Suprapubic skin (tissue), 4 donors: ENCODE data around the gene CSRP1. TPM values are rescaled to one million over a fixed set of nuclear protein-coding genes. Genes with fewer than 3 reads are reported as not detected.
"Not testable (repeated sequence)": the region's sequence is repeated elsewhere in the genome, so short reads cannot be mapped to it uniquely, and the experiment has no call there.

Source experiments
- DNase-seq, 2 donors: peaks; one replicate each; pipeline ENCODE4 v3.0.0-alpha.2; 2019; ENCODE audit warnings: low spot score in 2 of 2
- H3K27ac ChIP-seq: fragments of 200-600 bp; sonication (generic); one replicate; pipeline ENCODE4 v1.5.1; 2019
- H3K27me3 ChIP-seq: fragments of 200-600 bp; sonication (generic); one replicate; pipeline ENCODE4 v1.5.1; 2019
- H3K36me3 ChIP-seq: fragments of 200-600 bp; sonication (generic); one replicate; pipeline ENCODE4 v1.5.1; 2019
- H3K4me1 ChIP-seq: fragments of 200-600 bp; sonication (generic); one replicate; pipeline ENCODE4 v1.5.1; 2019
- H3K4me3 ChIP-seq: fragments of 200-600 bp; sonication (generic); one replicate; pipeline ENCODE4 v1.5.1; 2019; ENCODE audit warnings: mild to moderate bottlenecking
- H3K9me3 ChIP-seq: fragments of 200-600 bp; sonication (generic); one replicate; pipeline ENCODE4 v1.5.1; 2019
- CTCF ChIP-seq, 2 donors: fragments of 200-600 bp in 1 of 2; fragments of 450-650 bp in 1 of 2; sonication (generic) in 1 of 2; IDR thresholded peaks; one replicate each; pipeline ENCODE4 v1.5.1; 2016 to 2019; ENCODE audit warnings: antibody characterized with exemption in 2 of 2, mild to moderate bottlenecking in 1 of 2, moderate library complexity in 1 of 2
- EP300 ChIP-seq: sonication (generic); formaldehyde crosslinking; IDR thresholded peaks from one replicate; pipeline ENCODE4 v1.6.1; 2017; ENCODE audit warnings: antibody characterized with exemption
- POLR2A ChIP-seq, 2 donors: fragments of 450-650 bp; IDR thresholded peaks; one replicate each; pipeline ENCODE4 v1.6.1; 2017; ENCODE audit warnings: antibody characterized with exemption in 2 of 2, mild to moderate bottlenecking in 2 of 2, moderate library complexity in 2 of 2
- POLR2AphosphoS5 ChIP-seq, 3 donors: sonication (generic); formaldehyde crosslinking; IDR thresholded peaks; one replicate each; pipeline ENCODE4 v1.6.1; 2017; ENCODE audit warnings: antibody characterized with exemption in 3 of 3
- WGBS: methylation state at CpG from one replicate; pipeline ENCODE4 v1.1.5; 2018; 5-methylcytosine and 5-hydroxymethylcytosine counted together
- total RNA-seq, 4 donors: library from RNA; depleted of rRNA; stranded (reverse); fragments of >200 nt; gene quantifications; one replicate each; pipeline ENCODE4 v1.1.0, GENCODE V29; 2016

CSRP1 gene
- total RNA-seq, 4 donors from 2014 or later, result 379 to 436 (median 414) TPM

DNA sequence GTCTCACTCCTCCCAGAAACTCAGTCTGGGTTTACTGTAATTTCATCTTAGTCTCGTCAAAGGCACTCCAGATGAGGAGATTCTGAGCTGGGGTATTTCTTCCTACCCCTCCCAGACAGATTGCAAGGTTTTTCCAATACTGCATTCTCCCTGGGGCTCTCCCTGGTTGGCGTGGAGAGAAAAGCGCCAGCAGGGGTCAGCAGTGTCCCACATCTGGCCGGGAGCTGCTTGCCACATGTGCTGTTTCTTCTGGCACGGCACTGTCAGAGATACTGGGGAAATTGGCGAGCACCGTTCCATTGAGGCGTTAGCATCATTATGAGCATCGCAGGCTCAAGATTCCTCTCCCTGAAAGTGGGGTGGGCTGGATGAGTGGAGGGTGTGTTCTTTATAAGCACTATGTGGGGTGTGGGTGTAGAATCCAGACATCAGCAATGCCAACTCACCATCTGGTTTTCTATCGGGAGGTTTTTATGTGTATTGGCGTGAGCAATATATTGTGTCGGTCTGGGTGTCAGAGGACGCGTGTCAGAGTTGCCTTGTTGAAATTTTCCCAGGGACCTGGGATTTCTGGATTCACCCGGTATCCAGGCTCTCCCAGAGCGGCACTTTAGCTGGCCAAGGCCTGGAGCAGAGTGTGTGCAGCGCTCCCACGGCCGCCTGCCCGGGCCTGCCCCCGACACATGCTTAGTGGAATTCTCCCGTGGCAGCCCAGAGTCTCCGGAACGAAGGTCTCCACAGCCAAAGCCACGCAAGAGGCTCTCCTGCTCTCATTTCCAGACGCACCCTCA is 24.0 kb upstream of the CSRP1 start:
- Histone ChIP-seq H3K4me3 (no peak overlapping the region), H3K27ac (peak overlapping the region; percentile 74), H3K9me3 (no peaks in the 10 kb centered on the region), H3K27me3 (no peaks in the 10 kb centered on the region), H3K4me1 (peaks cover 38% of the 10 kb centered on the region), H3K36me3 (no peaks in the 10 kb centered on the region)
- WGBS, result 23% methylated on average over 26 of the region's 26 CpGs
- peak; percentile 92 to 93 for DNase-seq
- peak in 1 of 3 donors; percentile 67 for TF ChIP-seq POLR2AphosphoS5 (IDR thresholded peaks at IDR 0.05)
- peak; percentile 72 to 75 for TF ChIP-seq CTCF (IDR thresholded peaks at IDR 0.05)
- no peak for TF ChIP-seq EP300

- no peak for TF ChIP-seq POLR2A (IDR thresholded peaks at IDR 0.05)
- no peak for TF ChIP-seq EP300
- no peak for TF ChIP-seq CTCF (IDR thresholded peaks at IDR 0.05)
- TF ChIP-seq POLR2AphosphoS5 (IDR thresholded peaks at IDR 0.05), result no peak
- Histone ChIP-seq H3K4me3 (no peak overlapping the region), H3K36me3 (no peaks in the 10 kb centered on the region), H3K4me1 (peaks cover 26% of the 10 kb centered on the region), H3K27ac (no peak overlapping the region), H3K27me3 (no peaks in the 10 kb centered on the region), H3K9me3 (no peaks in the 10 kb centered on the region)
- peak in 1 of 2 donors; percentile 12 for DNase-seq
- WGBS, result 89% methylated on average over 3 of the region's 3 CpGs
Observed at GRCh38 chr1:201528631-201529252, 21.8 kb upstream of the CSRP1 start.

DNA sequence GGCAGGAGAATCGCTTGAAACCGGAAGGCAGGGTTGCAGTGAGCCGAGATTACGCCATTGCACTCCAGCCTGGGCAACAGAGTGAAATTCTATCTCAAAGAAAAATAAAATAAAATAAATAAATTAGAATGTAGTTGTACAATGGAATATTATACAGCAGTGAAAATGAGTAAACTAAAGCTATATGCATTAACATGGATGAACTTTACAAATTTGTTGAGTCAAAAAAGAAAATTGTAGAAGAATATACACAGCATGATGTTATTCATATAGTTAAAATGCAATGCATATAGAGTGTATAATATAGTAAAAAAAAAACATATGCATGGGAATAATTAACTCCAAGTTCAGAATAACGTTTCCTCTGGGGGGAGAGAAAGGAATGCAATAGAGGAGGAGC is 21.0 kb upstream of the CSRP1 start:
- Histone ChIP-seq H3K4me1 (peaks cover 26% of the 10 kb centered on the region), H3K27ac (no peak overlapping the region), H3K4me3 (no peak overlapping the region), H3K36me3 (no peaks in the 10 kb centered on the region), H3K27me3 (no peaks in the 10 kb centered on the region), H3K9me3 (no peaks in the 10 kb centered on the region)
- 91% methylated on average over 5 of the region's 5 CpGs for WGBS
- DNase-seq, result no peak
- TF ChIP-seq CTCF (IDR thresholded peaks at IDR 0.05) (no peak), POLR2A (IDR thresholded peaks at IDR 0.05) (no peak), POLR2AphosphoS5 (IDR thresholded peaks at IDR 0.05) (no peak)

GRCh38 chr1:201525193-201525778 is 18.4 kb upstream of the CSRP1 start:
- no peak overlapping the region for H3K27ac ChIP-seq
- H3K4me1 ChIP-seq, result peaks cover under 1% of the 10 kb centered on the region
- H3K4me3 ChIP-seq, result no peak overlapping the region
- H3K9me3 ChIP-seq, result no peaks in the 10 kb centered on the region
- no peak for TF ChIP-seq CTCF (IDR thresholded peaks at IDR 0.05)
- no peak for TF ChIP-seq POLR2AphosphoS5 (IDR thresholded peaks at IDR 0.05)
- no peak for TF ChIP-seq POLR2A (IDR thresholded peaks at IDR 0.05)
- TF ChIP-seq EP300, result no peak
- H3K27me3 ChIP-seq, result no peaks in the 10 kb centered on the region
- no peak for DNase-seq
- WGBS, result 100% methylated on average over 1 of the region's 1 CpG
- H3K36me3 ChIP-seq, result no peaks in the 10 kb centered on the region

GRCh38 chr1:201520046-201520575 is 13.2 kb upstream of the CSRP1 start:
- not testable (repeated sequence) for H3K4me3 ChIP-seq, H3K9me3 ChIP-seq, H3K27me3 ChIP-seq, H3K27ac ChIP-seq, H3K36me3 ChIP-seq
- H3K4me1 ChIP-seq, result peaks cover 13% of the 10 kb centered on the region
- peak in 1 of 2 donors; percentile 65 for DNase-seq
- 89% methylated on average over 14 of the region's 14 CpGs for WGBS
